SHP77 (cell line): Measurements from ENCODE around the gene MYMX.
"Not testable (repeated sequence)": the region's sequence is repeated elsewhere in the genome, so short reads cannot be mapped to it uniquely, and the experiment has no call there.

ENCODE experiments used
- DNase-seq, 2 experiments: peaks; one replicate each; lab custom pipeline; 2025; lab: John Stamatoyannopoulos, UW

Gene MYMX

GRCh38 chr6:44216677-44217331, at the start of gene MYMX:
Gene MYMX (plus strand): TSS chr6:44216926. CDS start chr6:44217472, 546 bp downstream.
- DNase-seq: no peak

- DNase-seq: no peak
Observed at GRCh38 chr6:44167567-44167966, 49.2 kb upstream of the MYMX start.

- DNase-seq: no peak
Observed at GRCh38 chr6:44169154-44169553, 47.6 kb upstream of the MYMX start.

GRCh38 chr6:44169886-44170570, 46.7 kb upstream of the MYMX start:
- no peak for DNase-seq

GRCh38 chr6:44171899-44172546, 44.7 kb upstream of the MYMX start:
- DNase-seq: no peak

- DNase-seq: peak; percentile 61 to 70
Observed at GRCh38 chr6:44172731-44173500, 43.8 kb upstream of the MYMX start.

GRCh38 chr6:44176130-44176761, 40.5 kb upstream of the MYMX start:
- no peak for DNase-seq

GRCh38 chr6:44176762-44177509, 39.8 kb upstream of the MYMX start:
- peak; percentile 32 to 49 for DNase-seq

- no peak for DNase-seq
Observed at GRCh38 chr6:44177691-44178423, 38.9 kb upstream of the MYMX start.

- DNase-seq: no peak
Observed at GRCh38 chr6:44178424-44179071, 38.2 kb upstream of the MYMX start.

- no peak for DNase-seq
Observed at GRCh38 chr6:44179072-44179536, 37.6 kb upstream of the MYMX start.

- no peak for DNase-seq
Observed at GRCh38 chr6:44179648-44180047, 37.1 kb upstream of the MYMX start.

- no peak for DNase-seq
Observed at GRCh38 chr6:44180406-44180805, 36.3 kb upstream of the MYMX start.

- no peak for DNase-seq
Observed at GRCh38 chr6:44180886-44181285, 35.8 kb upstream of the MYMX start.

GRCh38 chr6:44181784-44182183, 34.9 kb upstream of the MYMX start:
- not testable (repeated sequence) for DNase-seq

- DNase-seq: no peak
Observed at GRCh38 chr6:44182911-44183390, 33.8 kb upstream of the MYMX start.

GRCh38 chr6:44183783-44184182, 32.9 kb upstream of the MYMX start:
- peak in 1 of 2 experiments; percentile 23 for DNase-seq

- not testable (repeated sequence) for DNase-seq
Observed at GRCh38 chr6:44185356-44185755, 31.4 kb upstream of the MYMX start.

- DNase-seq: no peak
Observed at GRCh38 chr6:44185953-44186634, 30.6 kb upstream of the MYMX start.
